Effector memory CD4-positive, alpha-beta T cell (primary cell): Measurements from ENCODE around the gene SLC7A10.
A peak's percentile ranks its signal among the peaks of the same experiment; 100 is the strongest.

Source experiments
- DNase-seq, 3 donors: peaks; one replicate each; pipeline ENCODE4 v3.0.0-alpha.2; 2020
- H3K27ac ChIP-seq: 2 replicates; pipeline ENCODE4 v1.7.0; 2013; ENCODE audit warnings: mild to moderate bottlenecking, low read length, moderate library complexity; ENCODE audit not compliant: insufficient read depth, poor library complexity, severe bottlenecking
- H3K27me3 ChIP-seq: replicated peaks from 2 replicates; pipeline ENCODE4 v1.7.0; 2013; ENCODE audit warnings: mild to moderate bottlenecking, low read length; ENCODE audit not compliant: insufficient read depth, control insufficient read depth, poor library complexity, severe bottlenecking
- H3K36me3 ChIP-seq: 2 replicates; pipeline ENCODE4 v1.7.0; 2013; ENCODE audit warnings: mild to moderate bottlenecking, low read length, moderate library complexity; ENCODE audit not compliant: control insufficient read depth, insufficient read depth
- H3K4me1 ChIP-seq: 2 replicates; pipeline ENCODE4 v1.7.0; 2013; ENCODE audit warnings: low read length, mild to moderate bottlenecking; ENCODE audit not compliant: control insufficient read depth, insufficient read depth, poor library complexity, severe bottlenecking
- H3K4me3 ChIP-seq: 2 replicates; pipeline ENCODE4 v1.7.0; 2013; ENCODE audit warnings: low read length, low read depth, mild to moderate bottlenecking; ENCODE audit not compliant: insufficient read depth, poor library complexity, severe bottlenecking
- H3K9me3 ChIP-seq: 2 replicates; pipeline ENCODE4 v1.7.0; 2013; ENCODE audit warnings: mild to moderate bottlenecking, low read length, moderate library complexity; ENCODE audit not compliant: control insufficient read depth

The SLC7A10 gene

GRCh38 chr19:33177417-33177979, 48.2 kb downstream of the SLC7A10 start:
- peak in 1 of 3 donors; percentile 72 for DNase-seq
- peaks cover 15% of the 10 kb centered on the region for H3K4me1 ChIP-seq
- H3K36me3 ChIP-seq, result no peaks in the 10 kb centered on the region
- H3K27ac ChIP-seq, result peak overlapping the region; percentile 90
- H3K27me3 ChIP-seq, result no peaks in the 10 kb centered on the region
- peak overlapping the region; percentile 91 for H3K4me3 ChIP-seq
- no peaks in the 10 kb centered on the region for H3K9me3 ChIP-seq

DNA sequence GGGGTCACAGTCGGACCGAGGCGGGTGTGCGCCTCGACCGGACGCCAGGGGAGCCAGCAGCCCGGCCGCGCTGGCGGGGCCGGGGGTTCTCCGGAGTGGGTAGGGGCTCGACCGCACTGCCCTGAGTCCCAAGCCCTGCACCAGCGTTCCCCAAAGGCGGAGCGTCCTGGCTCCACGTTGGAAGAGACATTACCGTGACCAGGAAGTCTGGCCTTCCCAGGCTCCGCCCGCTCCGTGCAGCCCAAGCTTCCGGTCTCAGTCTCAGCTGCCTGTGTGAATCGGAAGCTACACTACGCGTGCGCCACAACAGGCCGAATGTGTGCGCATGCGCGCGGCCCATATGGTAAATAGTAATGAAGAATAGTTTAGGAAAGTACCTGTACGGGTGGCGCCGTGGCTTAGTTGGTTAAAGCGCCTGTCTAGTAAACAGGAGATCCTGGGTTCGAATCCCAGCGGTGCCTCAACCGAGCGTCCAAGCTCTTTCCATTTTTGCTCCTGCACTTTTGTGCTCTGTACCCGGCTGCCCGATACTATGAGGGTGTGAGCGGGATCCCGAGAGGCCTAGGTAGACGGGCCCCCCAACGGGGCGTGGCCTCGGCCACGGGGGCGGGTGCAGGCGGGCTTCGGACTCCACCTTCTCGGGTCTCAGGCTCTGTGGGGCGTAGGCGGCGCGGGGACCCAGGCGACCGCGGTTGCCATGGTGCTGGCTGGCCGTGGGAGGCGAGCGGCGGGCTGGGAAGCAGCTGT, 48.8 kb downstream of the SLC7A10 start:
- peak overlapping the region; percentile 90 for H3K27ac ChIP-seq
- peak; percentile 92 to 96 (median 93) for DNase-seq
- H3K9me3 ChIP-seq, result no peaks in the 10 kb centered on the region
- H3K27me3 ChIP-seq, result no peaks in the 10 kb centered on the region
- peak overlapping the region; percentile 91 for H3K4me3 ChIP-seq
- peaks cover 15% of the 10 kb centered on the region for H3K4me1 ChIP-seq
- no peaks in the 10 kb centered on the region for H3K36me3 ChIP-seq

DNA sequence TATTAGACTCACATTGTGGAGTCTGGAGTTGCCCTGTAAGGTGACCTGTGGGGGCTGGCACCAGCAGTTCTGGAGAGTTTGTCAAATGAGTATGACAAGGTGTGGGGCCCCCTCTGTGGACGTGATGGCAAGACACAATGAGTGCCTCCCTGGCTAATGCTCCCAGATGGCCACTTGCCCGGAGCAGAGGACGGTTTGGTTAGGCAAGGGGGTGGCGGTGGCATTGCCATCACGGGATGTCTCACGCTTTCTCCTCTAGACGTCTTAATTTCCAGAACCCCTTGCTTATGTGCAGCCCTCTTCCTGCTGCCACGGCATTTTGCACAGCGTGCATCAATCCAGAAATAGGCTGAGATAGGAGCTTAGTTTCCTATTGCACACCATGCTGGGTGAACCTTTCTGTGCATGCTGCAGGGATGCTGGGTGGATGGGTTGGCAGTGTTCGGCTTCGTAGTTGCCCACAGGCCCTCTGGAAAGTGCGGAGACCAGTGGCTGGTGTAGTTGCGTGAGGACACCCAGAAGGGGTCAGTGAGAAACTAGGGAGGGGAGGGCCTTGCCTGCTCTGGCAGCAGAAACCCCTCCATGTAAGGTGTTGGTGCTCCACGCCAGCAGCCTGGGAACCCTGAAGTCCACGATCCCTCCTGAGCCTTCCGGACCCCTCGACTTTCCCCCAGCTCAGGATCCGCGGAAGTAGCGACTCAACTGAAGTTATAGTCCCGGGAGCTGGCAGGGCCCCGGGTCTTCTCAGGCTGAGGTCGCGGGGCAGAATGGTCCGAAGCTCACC, 49.6 kb downstream of the SLC7A10 start:
- DNase-seq, result peak in 1 of 3 donors; percentile 14
- H3K27ac ChIP-seq, result peak overlapping the region; percentile 90
- H3K4me3 ChIP-seq, result peak overlapping the region; percentile 91
- no peaks in the 10 kb centered on the region for H3K9me3 ChIP-seq
- no peaks in the 10 kb centered on the region for H3K36me3 ChIP-seq
- H3K4me1 ChIP-seq, result peaks cover 15% of the 10 kb centered on the region
- H3K27me3 ChIP-seq, result no peaks in the 10 kb centered on the region

- DNase-seq, result no peak
- Histone ChIP-seq H3K9me3 (no peaks in the 10 kb centered on the region), H3K4me3 (no peak overlapping the region), H3K27me3 (no peaks in the 10 kb centered on the region), H3K4me1 (peaks cover 15% of the 10 kb centered on the region), H3K36me3 (no peaks in the 10 kb centered on the region), H3K27ac (no peak overlapping the region)
Observed at GRCh38 chr19:33175156-33175782, 50.4 kb downstream of the SLC7A10 start.

- H3K27ac ChIP-seq, result no peak overlapping the region
- H3K4me3 ChIP-seq, result no peak overlapping the region
- H3K27me3 ChIP-seq, result no peaks in the 10 kb centered on the region
- DNase-seq, result no peak
- no peaks in the 10 kb centered on the region for H3K9me3 ChIP-seq
- H3K36me3 ChIP-seq, result no peaks in the 10 kb centered on the region
- H3K4me1 ChIP-seq, result peaks cover 15% of the 10 kb centered on the region
Observed at GRCh38 chr19:33174186-33174585, 51.5 kb downstream of the SLC7A10 start.

DNA sequence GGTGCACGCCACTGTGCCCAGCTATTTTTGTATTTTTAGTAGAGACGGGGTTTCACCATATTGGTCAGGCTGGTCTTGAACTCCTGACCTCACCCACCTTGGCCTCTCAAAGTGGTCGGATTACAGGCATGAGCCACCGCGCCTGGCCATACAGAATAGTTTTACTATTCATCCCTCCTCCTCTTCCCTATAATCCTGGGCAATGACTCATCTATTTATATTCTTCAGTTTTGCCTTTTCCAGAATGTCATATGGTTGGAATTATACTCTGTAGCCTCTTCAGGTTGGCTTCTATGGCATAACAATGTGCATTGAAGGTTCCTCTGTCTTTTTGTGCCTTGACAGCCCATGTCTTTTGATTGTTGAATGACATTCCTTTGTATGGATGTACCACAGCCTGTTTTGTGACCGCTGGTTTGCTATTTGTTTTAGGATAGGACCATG, 53.7 kb downstream of the SLC7A10 start:
- H3K27me3 ChIP-seq, result no peaks in the 10 kb centered on the region
- H3K4me1 ChIP-seq, result peaks cover 8% of the 10 kb centered on the region
- no peak for DNase-seq

DNA sequence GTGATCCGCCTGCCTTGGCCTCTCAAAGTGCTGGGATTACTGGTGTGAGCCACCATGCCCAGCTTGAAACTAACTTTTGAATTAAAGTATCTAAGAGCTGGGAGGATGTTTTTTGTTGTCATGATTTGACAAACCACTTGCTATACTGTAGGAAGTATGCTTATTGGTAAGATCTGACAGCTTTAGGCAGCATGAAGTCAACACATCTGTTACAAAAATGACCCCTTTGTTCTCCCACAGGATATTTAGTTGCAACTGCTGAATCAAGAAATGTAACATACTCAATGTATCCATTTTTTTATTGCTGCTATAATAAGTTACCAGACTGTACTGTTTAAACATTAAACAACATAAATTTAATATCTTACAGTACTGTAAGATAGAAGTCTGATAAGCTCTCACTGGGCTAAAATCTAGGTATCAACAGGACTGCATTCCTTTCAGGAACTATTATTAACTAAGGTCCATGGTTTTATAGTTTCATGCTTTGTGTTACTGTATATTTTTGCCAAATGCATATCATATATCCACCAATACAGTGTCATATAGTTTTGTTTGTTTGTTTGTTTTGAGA, 54.3 kb downstream of the SLC7A10 start:
- no peaks in the 10 kb centered on the region for H3K36me3 ChIP-seq
- H3K9me3 ChIP-seq, result no peaks in the 10 kb centered on the region
- H3K27me3 ChIP-seq, result no peaks in the 10 kb centered on the region
- no peak for DNase-seq
- H3K27ac ChIP-seq, result no peak overlapping the region
- H3K4me1 ChIP-seq, result peaks cover 8% of the 10 kb centered on the region
- no peak overlapping the region for H3K4me3 ChIP-seq

More for the DNA sequence above, 53.7 kb downstream of the SLC7A10 start:
- no peaks in the 10 kb centered on the region for H3K9me3 ChIP-seq
- no peaks in the 10 kb centered on the region for H3K36me3 ChIP-seq
- no peak overlapping the region for H3K27ac ChIP-seq
- H3K4me3 ChIP-seq, result no peak overlapping the region

DNA sequence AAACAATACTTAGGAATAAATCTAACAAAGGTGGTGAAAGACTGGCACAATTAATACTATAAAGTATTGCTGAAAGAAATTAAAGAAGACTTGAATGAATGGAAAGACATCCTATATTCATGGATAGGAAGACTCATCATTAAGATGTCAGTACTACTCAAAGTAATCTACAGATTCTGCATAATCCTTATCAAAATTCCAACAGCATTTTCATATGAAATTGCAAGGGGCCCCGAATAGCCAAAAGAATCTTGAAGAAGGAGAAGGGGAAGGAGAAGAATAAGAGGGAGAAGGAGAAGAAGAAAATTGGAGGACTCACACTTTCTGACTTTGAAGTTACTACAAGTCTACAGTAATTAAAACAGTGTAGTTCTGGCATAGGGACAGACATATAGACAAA, 57.1 kb downstream of the SLC7A10 start:
- no peak overlapping the region for H3K27ac ChIP-seq
- H3K36me3 ChIP-seq, result no peaks in the 10 kb centered on the region
- H3K27me3 ChIP-seq, result no peaks in the 10 kb centered on the region
- no peak for DNase-seq
- no peaks in the 10 kb centered on the region for H3K4me1 ChIP-seq
- H3K9me3 ChIP-seq, result no peaks in the 10 kb centered on the region
- no peak overlapping the region for H3K4me3 ChIP-seq

DNA sequence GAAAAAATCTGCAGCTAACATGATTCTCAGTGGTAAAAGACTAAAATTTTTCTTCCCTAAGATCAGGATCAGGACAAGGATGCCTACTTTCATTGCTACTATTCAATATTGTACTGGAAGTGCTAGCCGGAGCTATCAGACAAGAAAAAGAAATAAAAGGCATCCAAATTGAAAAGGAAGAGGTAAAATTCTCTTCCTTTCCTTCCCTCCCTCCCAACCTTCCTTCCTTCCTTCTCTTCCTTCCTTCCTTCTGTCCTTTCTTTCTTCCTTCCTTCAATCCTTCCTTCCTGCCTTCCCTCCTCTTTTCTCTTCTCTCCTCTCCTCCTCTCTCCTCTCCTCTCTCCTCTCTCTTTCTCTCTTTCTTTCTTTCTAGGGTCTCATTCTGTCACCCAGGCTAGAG, 58.2 kb downstream of the SLC7A10 start:
- Histone ChIP-seq H3K27ac (no peak overlapping the region), H3K36me3 (no peaks in the 10 kb centered on the region), H3K4me3 (no peak overlapping the region), H3K9me3 (no peaks in the 10 kb centered on the region), H3K4me1 (no peaks in the 10 kb centered on the region), H3K27me3 (no peaks in the 10 kb centered on the region)
- DNase-seq, result no peak
